GM12865 (cell line): Measurements from ENCODE around the gene HLA-DPB1.

Experiments used
- DNase-seq: peaks from one replicate; pipeline ENCODE4 v3.0.0; 2010; ENCODE audit warnings: low read depth
- H3K4me3 ChIP-seq: 2 replicates; pipeline ENCODE4 v1.5.1; 2011; ENCODE audit warnings: mild to moderate bottlenecking, low read depth, low read length, control low read depth
- TF ChIP-seq, protein P1 (sequence below): IDR thresholded peaks from 2 replicates; pipeline ENCODE4 v1.5.1; 2011; ENCODE audit warnings: low read length, control low read depth, low read depth, inconsistent platforms; ENCODE audit not compliant: insufficient read depth; ENCODE audit errors: missing control alignments

Gene HLA-DPB1

DNA sequence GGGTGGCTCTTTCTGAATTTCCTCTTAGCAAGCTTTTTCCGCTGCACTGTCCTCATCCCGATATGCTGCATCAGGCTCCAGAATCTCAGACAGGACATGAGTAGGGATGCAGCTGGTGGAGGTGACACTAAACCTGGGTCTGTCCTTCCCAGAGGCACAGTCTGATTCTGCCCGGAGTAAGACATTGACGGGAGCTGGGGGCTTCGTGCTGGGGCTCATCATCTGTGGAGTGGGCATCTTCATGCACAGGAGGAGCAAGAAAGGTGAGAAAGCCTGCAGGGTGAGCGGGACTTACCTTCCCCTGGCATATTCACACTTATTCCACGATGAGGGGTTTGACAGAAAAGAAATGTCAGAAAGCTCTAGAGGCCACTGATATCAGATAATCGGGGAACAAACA lies 9.8 kb downstream of the HLA-DPB1 start:
- TF ChIP-seq, protein P1, sequence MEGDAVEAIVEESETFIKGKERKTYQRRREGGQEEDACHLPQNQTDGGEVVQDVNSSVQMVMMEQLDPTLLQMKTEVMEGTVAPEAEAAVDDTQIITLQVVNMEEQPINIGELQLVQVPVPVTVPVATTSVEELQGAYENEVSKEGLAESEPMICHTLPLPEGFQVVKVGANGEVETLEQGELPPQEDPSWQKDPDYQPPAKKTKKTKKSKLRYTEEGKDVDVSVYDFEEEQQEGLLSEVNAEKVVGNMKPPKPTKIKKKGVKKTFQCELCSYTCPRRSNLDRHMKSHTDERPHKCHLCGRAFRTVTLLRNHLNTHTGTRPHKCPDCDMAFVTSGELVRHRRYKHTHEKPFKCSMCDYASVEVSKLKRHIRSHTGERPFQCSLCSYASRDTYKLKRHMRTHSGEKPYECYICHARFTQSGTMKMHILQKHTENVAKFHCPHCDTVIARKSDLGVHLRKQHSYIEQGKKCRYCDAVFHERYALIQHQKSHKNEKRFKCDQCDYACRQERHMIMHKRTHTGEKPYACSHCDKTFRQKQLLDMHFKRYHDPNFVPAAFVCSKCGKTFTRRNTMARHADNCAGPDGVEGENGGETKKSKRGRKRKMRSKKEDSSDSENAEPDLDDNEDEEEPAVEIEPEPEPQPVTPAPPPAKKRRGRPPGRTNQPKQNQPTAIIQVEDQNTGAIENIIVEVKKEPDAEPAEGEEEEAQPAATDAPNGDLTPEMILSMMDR = no peak
- DNase-seq = no peak
- no peak overlapping the region for H3K4me3 ChIP-seq

DNA sequence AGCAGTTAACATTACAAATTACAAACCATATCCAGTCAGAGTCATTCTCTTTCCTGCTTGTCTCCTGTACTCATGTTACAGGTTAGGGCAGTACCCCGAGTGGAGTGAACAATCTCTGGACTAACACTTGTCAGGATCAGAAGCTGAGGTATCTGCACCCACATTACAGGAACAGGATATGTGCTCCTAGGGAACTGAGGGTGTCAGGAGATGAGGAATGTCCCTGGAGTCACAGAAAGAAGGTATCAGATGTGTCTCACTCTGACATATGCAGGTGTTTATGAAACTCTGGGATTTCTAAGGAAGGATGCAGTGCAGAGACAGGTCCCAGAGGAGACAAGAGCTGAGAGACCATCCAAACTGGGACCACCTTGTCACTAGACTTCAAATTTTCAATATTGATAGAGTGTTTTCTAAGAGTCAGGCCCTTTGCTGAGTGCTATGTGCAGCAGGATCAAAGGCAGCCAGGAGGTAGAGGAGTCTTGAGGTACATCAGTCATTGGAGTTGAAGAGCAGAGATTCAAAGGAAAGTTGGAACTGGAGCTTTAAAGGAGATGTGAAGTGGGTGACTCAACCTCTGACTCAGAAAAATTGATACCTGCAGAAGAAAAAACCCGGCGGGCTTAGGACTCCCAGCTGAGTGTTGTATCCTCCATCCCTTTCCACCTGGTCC lies 12.6 kb downstream of the HLA-DPB1 start:
- H3K4me3 ChIP-seq = no peak overlapping the region
- TF ChIP-seq, protein P1 = no peak
- no peak for DNase-seq

- DNase-seq = no peak
- no peak overlapping the region for H3K4me3 ChIP-seq
- TF ChIP-seq, protein P1 = no peak
Measured at GRCh38 chr6:33088931-33089620, 13.3 kb downstream of the HLA-DPB1 start.

DNA sequence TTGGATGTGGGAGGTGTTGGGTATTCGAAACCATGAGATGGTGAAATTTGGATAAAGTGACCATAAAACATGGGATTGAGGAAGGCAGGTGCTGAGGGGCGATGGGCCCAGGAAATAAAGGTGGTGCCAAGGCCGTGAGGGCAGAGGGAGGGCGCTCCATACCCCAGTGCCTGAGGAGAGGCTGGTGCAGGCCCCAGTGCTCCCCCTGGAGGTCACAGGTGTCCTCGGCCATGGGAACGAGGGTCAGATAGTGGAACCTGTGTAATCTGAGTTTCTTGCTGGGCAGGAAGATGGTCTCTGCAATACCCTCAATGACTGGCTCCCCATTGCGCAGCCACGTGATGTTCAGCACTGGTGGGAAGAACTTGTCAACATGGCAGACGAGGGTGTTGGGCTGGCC lies 16.2 kb downstream of the HLA-DPB1 start:
- H3K4me3 ChIP-seq = no peak overlapping the region
- DNase-seq = peak; percentile 77
- TF ChIP-seq, protein P1 = peak; percentile 90

DNA sequence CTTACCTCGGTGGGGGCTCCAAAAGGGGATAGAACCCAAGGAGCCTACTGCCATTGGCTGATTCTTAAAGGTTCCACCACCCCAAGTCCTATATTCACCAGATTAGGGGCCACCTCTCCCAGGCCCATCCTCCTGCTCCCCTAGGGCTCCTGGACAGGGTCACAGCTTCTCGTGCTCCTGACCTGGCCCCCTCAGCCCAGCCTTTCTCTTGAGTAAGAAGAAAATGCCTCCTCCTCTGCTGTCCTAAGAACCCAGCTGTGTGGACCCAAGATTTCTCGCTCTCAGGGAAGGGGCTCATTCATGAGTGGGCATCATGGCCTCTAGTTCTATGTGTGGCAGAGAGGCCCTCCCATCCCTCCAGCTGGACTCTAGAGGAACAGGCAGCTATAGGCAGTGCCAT lies 16.6 kb downstream of the HLA-DPB1 start:
- H3K4me3 ChIP-seq = no peak overlapping the region
- TF ChIP-seq, protein P1 = no peak
- no peak for DNase-seq

DNA sequence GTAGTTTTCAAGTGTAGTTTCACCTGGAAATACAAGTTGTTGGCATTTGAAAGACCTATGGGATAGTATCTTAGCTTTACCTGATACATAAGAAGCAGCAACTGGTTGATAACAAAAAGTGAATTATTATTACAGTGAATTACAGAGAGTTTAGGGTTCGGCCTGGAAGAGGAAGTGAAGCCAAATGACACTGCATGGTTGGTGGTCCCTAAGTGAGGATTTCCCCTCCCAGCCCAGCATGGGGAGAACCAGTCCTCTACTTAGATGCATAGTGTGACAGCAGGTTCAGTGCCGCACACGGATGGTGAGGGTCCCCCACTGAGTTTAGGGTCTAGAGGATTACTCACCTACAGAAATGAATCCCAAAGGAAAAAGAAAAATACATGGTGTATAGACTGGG lies 18.1 kb downstream of the HLA-DPB1 start:
- DNase-seq = no peak
- H3K4me3 ChIP-seq = no peak overlapping the region

More for the DNA sequence above, 18.1 kb downstream of the HLA-DPB1 start:
- TF ChIP-seq, protein P1 = no peak
